NT2/D1 (cell line): ENCODE results near the gene LHX8.

Experiments
- YY1 ChIP-seq: IDR thresholded peaks from 2 replicates; pipeline ENCODE4 v1.6.1; 2011; ENCODE audit not compliant: insufficient read length, insufficient read depth
- ZNF274 ChIP-seq: IDR thresholded peaks from 2 replicates; pipeline ENCODE4 v1.6.1; 2011; ENCODE audit warnings: mild to moderate bottlenecking, low read depth, low read length

DNA sequence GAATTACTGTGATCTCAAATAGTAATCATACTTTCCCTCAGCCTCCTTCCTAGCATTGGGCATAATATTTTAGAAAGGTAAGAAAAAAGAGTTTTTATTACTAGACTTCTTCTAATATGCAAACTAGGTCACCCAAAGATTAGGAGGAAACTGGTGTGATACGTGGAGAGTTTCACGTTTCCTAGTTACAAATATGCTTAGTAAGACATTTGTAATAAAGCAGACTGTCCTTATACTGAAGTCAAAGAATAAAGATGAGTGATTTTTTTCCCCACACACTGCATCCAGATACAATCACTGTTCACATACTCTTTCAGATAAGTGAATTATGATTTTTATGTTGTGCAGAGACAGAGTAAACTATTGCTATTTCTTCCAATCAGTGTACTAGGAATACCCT, 17.9 kb downstream of the LHX8 start:
- TF ChIP-seq YY1: no peak
- no peak for TF ChIP-seq ZNF274
